PC-3 (cell line): ENCODE results near the gene DIS3L2.
A peak's percentile ranks its signal among the peaks of the same experiment; 100 is the strongest.

ENCODE experiments used
- CTCF ChIP-seq: fragments of 300-600 bp; sonication (generic); conservative IDR thresholded peaks from 2 replicates; pipeline ENCODE4 v1.5.1; 2017; ENCODE audit warnings: antibody characterized with exemption, low read depth, mild to moderate bottlenecking, low read length
- EZH2 ChIP-seq: fragments of 300-600 bp; sonication (generic); IDR thresholded peaks from one replicate; pipeline ENCODE4 v1.6.1; 2017; ENCODE audit warnings: antibody characterized with exemption, mild to moderate bottlenecking, low read length; ENCODE audit not compliant: unreplicated experiment
- EZH2phosphoT487 ChIP-seq: fragments of 300-600 bp; sonication (generic); IDR thresholded peaks from 2 replicates; pipeline ENCODE4 v1.6.1; 2018; ENCODE audit warnings: mild to moderate bottlenecking, antibody characterized with exemption, low read length, borderline replicate concordance

- TF ChIP-seq CTCF = peak; percentile 44; the same call in 1 of the 2 replicates
- TF ChIP-seq EZH2 = no peak
- TF ChIP-seq EZH2phosphoT487 = no peak
Measured at GRCh38 chr2:232133078-232133477, 171.6 kb downstream of the DIS3L2 start.
